HCT116 (cell line): ENCODE results near the gene SYNJ2.

Experiments used
- ATF3 ChIP-seq: IDR thresholded peaks from 2 replicates; pipeline ENCODE4 v1.6.1; 2012
- CEBPB ChIP-seq: IDR thresholded peaks from 2 replicates; pipeline ENCODE4 v1.6.1; 2012; ENCODE audit warnings: low read depth
- CTCF ChIP-seq, 3 experiments: fragments of 200-600 bp in 1 of 3; sonication (generic) in 1 of 3; IDR thresholded peaks in 2 of 3; conservative IDR thresholded peaks in 1 of 3; 2 replicates each; pipeline ENCODE4 v1.5.1; 2012 to 2017; ENCODE audit warnings: low read depth in 2 of 3, low read length in 2 of 3, antibody characterized with exemption in 1 of 3, borderline replicate concordance in 1 of 3, control low read depth in 1 of 3, mild to moderate bottlenecking in 1 of 3, mixed read lengths in 1 of 3, mixed run types in 1 of 3, moderate library complexity in 1 of 3; ENCODE audit not compliant: insufficient read depth in 1 of 3
- EZH2 ChIP-seq: fragments of 200-600 bp; sonication (generic); IDR thresholded peaks from 2 replicates; pipeline ENCODE4 v1.6.1; 2017; ENCODE audit warnings: antibody characterized with exemption, mixed run types
- POLR2A ChIP-seq: IDR thresholded peaks from 2 replicates; pipeline ENCODE4 v1.7.0; 2011; ENCODE audit warnings: borderline replicate concordance; ENCODE audit not compliant: insufficient read depth, insufficient read length; ENCODE audit errors: extremely low read depth
- YY1 ChIP-seq: IDR thresholded peaks from 2 replicates; pipeline ENCODE4 v1.6.1; 2011; ENCODE audit warnings: low read length, low read depth, moderate library complexity, mild to moderate bottlenecking; ENCODE audit not compliant: insufficient replicate concordance; ENCODE audit errors: extremely low read depth

GRCh38 chr6:157981395-157982101 is at the start of gene SYNJ2:
- TF ChIP-seq CTCF (IDR thresholded peaks at IDR 0.05 in 2 of 3, conservative IDR thresholded peaks at IDR 0.05 in 1 of 3; ENCODE audit: borderline replicate concordance in 1 of 3, insufficient read depth in 1 of 3, low read depth in 2 of 3, low read length in 2 of 3) (peak; percentile 25 to 56 (median 48); a peak in 4 of 6 replicates), EZH2 (no peak), ATF3 (no peak), POLR2A (no peak), YY1 (peak; percentile 23), CEBPB (no peak)
